Activated CD4-positive, alpha-beta T cell treated with anti-CD3 and anti-CD28 coated beads, Interleukin-2, Interleukin-6, amounts not matched to agents 100 ng/mL and 50 ng/mL, durations not matched to agents 16 hours and 8 hours (primary cell): ENCODE data around the gene ADAMTS17.

Source experiments
- DNase-seq: peaks from one replicate; pipeline ENCODE4 v3.0.0-alpha.2; 2020

ADAMTS17 gene

GRCh38 chr15:100275641-100276040, 66.1 kb downstream of the ADAMTS17 start:
- DNase-seq: no peak

DNA sequence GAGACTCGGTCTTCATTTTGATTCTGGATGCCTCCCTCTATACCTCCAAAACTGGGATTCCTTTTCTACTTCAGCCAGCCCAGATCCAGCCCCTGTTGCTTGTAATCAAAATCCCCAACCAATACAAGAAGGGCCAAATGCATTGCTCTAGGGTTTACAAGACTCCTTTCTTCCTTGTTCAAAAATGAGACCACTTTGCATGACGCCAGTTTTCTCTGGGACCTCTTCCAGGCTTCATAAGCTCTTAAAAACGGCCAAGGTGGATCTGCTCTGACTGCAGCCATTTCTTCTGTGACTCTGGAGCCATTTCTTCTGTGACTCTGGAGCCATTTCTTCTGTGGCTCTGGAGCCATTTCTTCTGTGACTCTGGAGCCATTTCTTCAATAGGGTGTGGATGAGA, 71.9 kb downstream of the ADAMTS17 start:
- no peak for DNase-seq

- no peak for DNase-seq
Measured at GRCh38 chr15:100266166-100266565, 75.6 kb downstream of the ADAMTS17 start.

- no peak for DNase-seq
Measured at GRCh38 chr15:100265641-100266035, 76.1 kb downstream of the ADAMTS17 start.

- no peak for DNase-seq
Measured at GRCh38 chr15:100264994-100265640, 76.7 kb downstream of the ADAMTS17 start.

DNA sequence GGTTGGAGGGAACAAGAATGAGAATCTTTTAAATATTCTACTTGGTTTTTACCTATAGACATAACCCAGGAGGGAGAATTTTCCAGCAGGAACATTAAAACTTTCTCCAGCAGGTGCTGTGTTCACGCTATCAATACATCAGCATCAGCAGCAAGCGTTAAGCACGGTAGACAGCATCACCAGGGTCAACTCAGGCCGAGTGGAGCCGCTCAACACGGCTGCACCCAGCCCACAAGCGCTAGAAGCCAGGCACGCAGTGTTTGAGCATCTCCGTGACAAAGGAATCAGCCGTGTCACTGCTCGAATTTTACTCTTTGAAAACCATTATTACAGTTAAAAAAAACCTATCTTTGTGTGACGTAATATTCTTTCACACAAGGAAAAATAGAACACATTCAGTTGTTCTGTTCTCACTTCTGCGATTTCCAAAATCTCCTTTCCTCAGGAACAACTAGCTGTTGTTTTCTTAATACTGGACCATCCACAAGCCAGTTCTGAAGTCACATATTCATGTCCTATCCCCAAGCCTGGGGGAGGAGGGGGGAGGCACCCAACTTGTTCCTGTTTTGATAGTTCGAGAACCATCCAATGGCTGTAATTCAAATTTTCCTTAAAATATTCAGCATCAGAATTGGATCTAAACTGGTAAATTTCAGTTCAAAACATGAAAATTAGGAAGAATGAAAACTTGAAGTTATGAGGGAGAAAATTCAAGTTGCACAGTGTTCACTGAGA, 77.9 kb downstream of the ADAMTS17 start:
- DNase-seq: no peak

DNA sequence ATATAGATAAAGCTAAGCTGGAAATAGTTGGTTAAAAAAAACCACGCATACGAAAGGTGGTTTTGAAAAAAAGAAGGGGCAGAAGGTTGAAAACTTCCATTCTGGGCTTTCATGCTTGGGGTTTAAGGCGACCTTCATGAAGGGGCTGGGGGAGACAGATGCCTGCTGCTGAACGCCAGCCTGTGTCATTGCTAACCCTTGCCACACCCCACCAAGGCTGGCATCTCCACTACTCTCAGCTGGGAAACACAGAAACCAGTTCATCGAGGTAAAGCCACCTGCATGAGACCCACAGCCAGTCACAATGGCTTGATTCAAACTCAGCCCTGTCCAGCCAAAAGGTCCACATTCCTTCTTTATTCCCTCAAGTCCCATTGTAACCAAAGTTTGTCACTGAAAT, 78.7 kb downstream of the ADAMTS17 start:
- DNase-seq: no peak

GRCh38 chr15:100261302-100262240, 80.2 kb downstream of the ADAMTS17 start:
- no peak for DNase-seq

DNA sequence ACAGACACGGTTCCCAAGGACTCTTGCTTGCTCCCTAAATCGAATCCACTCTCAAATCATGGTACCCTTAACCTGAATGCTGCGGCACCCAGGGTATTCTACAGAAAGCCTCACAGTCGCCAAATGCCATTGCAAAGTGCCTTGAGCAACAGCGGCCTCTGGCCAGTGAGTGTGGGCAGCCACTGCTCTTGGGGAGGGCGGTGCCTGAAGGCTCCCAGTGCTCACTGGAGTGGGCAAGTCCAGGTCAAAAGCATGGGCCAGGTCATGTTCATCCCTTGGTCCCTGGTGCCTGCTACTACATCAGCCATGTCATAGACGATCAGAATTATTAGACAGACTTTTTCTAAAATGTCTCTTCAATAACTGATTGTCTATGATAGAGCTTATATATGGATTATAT, 82.5 kb downstream of the ADAMTS17 start:
- DNase-seq: no peak

GRCh38 chr15:100256970-100257650, 84.7 kb downstream of the ADAMTS17 start:
- no peak for DNase-seq

GRCh38 chr15:100256101-100256969, 85.4 kb downstream of the ADAMTS17 start:
- no peak for DNase-seq

- DNase-seq: no peak
Measured at GRCh38 chr15:100255644-100256043, 86.1 kb downstream of the ADAMTS17 start.

DNA sequence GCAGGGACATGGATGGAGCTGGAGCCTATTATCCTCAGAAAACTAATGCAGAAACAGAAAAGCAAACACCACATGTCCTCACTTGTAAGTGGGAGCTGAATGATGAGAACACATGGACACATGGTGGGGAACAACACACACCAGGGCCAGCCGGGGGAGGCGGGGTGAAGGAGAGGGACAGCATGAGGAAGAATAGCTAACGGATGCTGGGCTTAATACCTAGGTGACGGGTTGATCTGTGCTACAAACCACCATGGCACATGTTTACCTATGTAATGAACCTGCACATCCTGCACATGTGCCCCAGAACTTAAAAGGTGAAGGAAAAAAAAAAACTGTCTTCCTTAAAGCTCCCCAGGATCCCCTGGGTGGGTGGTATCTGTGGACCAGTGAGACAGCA, 87.1 kb downstream of the ADAMTS17 start:
- DNase-seq: no peak

DNA sequence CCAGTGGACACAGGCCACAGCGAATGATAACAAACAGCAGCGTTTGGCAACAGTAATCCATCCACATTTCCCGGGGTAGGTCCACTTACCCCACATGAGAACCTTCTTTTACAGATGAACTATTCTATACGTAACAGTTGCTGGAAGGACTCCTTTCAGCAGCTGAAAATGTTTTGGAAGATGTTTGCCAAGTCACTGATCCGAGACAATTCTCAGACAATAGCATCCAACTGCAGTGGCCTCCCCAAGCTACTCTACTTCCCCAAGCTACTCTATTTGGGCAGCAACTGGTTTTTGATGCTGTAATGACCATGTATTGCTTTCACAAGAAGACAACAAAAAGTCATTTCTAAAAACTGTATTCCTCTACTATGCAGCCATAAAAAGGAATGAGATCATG, 87.5 kb downstream of the ADAMTS17 start:
- DNase-seq: no peak

DNA sequence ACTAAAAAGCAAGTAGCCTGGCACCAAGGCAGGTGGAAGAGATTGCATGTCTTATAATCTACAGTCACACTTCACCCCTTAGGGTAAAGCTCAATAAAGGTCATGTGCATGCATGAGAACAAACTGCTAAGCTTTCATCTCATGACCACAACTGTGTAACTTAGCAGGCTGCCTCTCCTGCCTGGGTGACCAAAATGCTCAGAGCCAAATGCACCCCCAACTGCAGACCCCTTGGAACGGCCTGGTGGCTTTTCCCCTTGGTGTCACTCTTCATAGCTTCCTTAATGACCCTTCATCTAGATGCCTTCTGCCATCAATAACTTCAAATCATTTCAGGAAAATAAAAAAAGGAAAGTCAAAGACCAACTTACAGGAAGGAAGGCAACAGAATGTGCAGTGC, 88.1 kb downstream of the ADAMTS17 start:
- DNase-seq: no peak

DNA sequence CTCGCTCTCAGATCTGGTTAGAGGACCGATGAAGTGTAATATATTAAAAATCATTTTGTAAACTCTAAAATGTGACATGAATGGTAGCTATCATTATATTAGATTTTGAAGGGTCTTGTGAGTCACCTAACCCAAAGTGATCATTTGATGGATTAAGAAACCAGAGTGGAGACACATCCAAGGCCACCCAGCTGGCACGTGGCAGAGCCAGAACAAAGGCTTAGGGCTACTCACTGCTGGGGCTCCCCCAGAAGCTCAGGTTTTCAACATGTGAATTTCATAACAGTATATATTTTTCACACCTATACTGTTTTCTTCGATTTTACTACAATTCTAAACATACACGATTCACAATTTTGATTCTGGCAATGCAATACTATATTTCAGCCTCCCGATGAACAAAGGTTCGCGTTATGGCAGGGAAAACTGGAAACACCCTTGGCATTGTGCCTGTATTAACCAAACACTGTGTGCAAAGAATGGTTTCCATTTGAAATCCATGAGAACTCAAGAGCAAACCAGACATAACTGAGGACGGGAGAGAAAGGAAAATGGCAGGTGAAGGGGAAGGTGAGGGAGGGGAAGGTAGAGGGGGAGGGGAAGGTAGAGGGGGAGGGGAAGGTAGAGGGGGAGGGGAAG, 88.9 kb downstream of the ADAMTS17 start:
- no peak for DNase-seq

DNA sequence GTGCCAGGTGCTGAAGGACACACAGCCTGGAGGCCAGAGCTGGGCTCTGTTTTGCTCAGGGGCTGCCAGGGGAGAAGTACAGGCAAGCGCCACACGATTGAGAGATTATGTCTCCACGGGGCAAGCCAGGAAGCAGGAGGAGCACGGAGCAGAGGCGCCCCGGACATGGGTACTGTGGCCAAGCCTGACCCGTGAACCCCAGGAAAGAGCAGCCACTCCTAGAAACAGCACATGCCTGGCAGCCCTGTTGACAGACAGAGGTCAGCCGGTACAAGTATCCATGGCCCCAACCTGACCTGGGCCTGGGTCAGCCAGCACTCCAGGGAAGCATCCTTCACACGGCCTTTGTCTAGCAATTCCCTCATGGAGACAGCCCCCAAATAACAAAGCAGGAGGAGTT, 89.4 kb downstream of the ADAMTS17 start:
- no peak for DNase-seq

GRCh38 chr15:100250176-100250800, 91.5 kb downstream of the ADAMTS17 start:
- no peak for DNase-seq

GRCh38 chr15:100249096-100249815, 92.5 kb downstream of the ADAMTS17 start:
- DNase-seq: no peak

DNA sequence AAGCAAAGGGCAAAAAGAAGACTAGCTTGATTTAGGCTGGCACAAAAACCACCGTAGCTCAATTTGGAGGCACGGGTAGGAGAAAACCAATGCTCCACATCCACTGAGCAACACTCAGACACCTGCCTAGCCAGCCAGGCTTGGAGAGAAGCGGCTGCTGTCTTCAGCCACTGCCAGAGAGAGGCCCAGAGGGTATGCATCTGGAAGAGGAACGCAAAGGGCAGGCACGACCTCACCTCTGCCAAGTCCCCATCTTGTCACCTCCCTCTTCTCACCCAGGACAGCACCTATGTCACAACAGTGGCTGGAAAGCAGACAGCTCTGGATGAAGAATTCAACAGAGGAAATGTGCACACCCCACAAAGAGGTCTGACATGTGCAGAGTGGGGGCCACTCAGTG, 93.5 kb downstream of the ADAMTS17 start:
- DNase-seq: no peak
